HepG2 (cell line): ENCODE measurements around the gene SLTM. TPM values are rescaled to one million over a fixed set of nuclear protein-coding genes. Genes with fewer than 3 reads are reported as not detected.
A peak's percentile ranks its signal among the peaks of the same experiment; 100 is the strongest.
"Not testable (repeated sequence)": the region's sequence is repeated elsewhere in the genome, so short reads cannot be mapped to it uniquely, and the experiment has no call there.

Experiments used
- ATAC-seq: fragments of 200-7000 bp; cut with Tn5 transposase; 3 replicates; pipeline ENCODE4 v1.9.1; 2020; ENCODE audit warnings: mild to moderate bottlenecking, moderate library complexity
- BruUV-seq: library from RNA; stranded (reverse); fragments of 400-500 nt; replicated peaks from 2 replicates; lab custom pipeline; 2021; lab: Mats Ljungman, UMichigan
- CTCF ChIA-PET: fragments of 300-600 bp; formaldehyde crosslinking; extraction: SDS; loops from one replicate; lab custom pipeline; 2021; ENCODE audit warnings: low total read pairs, inconsistent platforms, low intra/inter-chr PET ratio; lab: Yijun Ruan, JAX
- POLR2A ChIA-PET: fragments of 350-600 bp; sonication (Branson Sonifier 250); formaldehyde crosslinking; loops from one replicate; lab custom pipeline; 2020; ENCODE audit warnings: antibody characterized with exemption, inconsistent platforms; lab: Yijun Ruan, JAX
- DNase-seq: peaks from one replicate; pipeline ENCODE4 v3.0.0-alpha.2; 2015; ENCODE audit warnings: low spot score
- FAIRE-seq: peaks from 3 replicates; lab custom pipeline; 2011; peaks lifted over from hg19 to GRCh38; lab: Jason Lieb, UNC
- H2AFZ ChIP-seq: one replicate; pipeline ENCODE4 v1.6.1; 2011; ENCODE audit warnings: low read length, inconsistent platforms
- H3K27ac ChIP-seq: fragments of 300-600 bp; 3 replicates; pipeline ENCODE4 v1.8.0; 2011; ENCODE audit warnings: mixed run types, mild to moderate bottlenecking, mixed read lengths, low read length, inconsistent platforms; ENCODE audit not compliant: insufficient read depth; ENCODE audit errors: extremely low read length
- H3K27me3 ChIP-seq, 2 experiments: fragments of 200-600 bp in 1 of 2; 2 replicates in 1 of 2; 3 replicates in 1 of 2; pipeline versions ENCODE4 v1.6.0 to v1.8.0; 2011; ENCODE audit warnings: low read length in 2 of 2, mild to moderate bottlenecking in 2 of 2, moderate library complexity in 2 of 2, inconsistent platforms in 1 of 2; ENCODE audit not compliant: insufficient read depth in 2 of 2, control insufficient read depth in 1 of 2
- H3K36me3 ChIP-seq, 2 experiments: fragments of 200-600 bp in 1 of 2; replicated peaks in 1 of 2; 2 replicates in 1 of 2; 3 replicates in 1 of 2; pipeline versions ENCODE4 v1.5.1 to v1.8.0; 2011; ENCODE audit warnings: low read length in 2 of 2, inconsistent platforms in 1 of 2; ENCODE audit not compliant: insufficient read depth in 2 of 2, control insufficient read depth in 1 of 2
- H3K4me1 ChIP-seq: 2 replicates; pipeline ENCODE4 v1.5.1; 2012; ENCODE audit warnings: low read length, inconsistent platforms; ENCODE audit not compliant: insufficient read depth
- H3K4me2 ChIP-seq: 2 replicates; pipeline ENCODE4 v1.6.0; 2011; ENCODE audit warnings: low read depth, low read length, inconsistent platforms
- H3K4me3 ChIP-seq, 3 experiments: fragments of 200-600 bp in 1 of 3; sonication (generic), shearing (Covaris generic) in 1 of 3; replicated peaks in 1 of 3; 2 replicates each; pipeline ENCODE4 v1.5.1; 2011 to 2016; ENCODE audit warnings: low read length in 3 of 3, inconsistent platforms in 2 of 3, low read depth in 2 of 3, mild to moderate bottlenecking in 2 of 3, control low read depth in 1 of 3, mixed read lengths in 1 of 3; ENCODE audit not compliant: insufficient read depth in 1 of 3
- H3K79me2 ChIP-seq: one replicate; pipeline ENCODE4 v1.6.1; 2011; ENCODE audit warnings: low read length, inconsistent platforms; ENCODE audit not compliant: insufficient read depth
- H3K9ac ChIP-seq: 2 replicates; pipeline ENCODE4 v1.6.0; 2011; ENCODE audit warnings: mild to moderate bottlenecking, low read depth, low read length, inconsistent platforms; ENCODE audit not compliant: insufficient read depth
- H3K9me3 ChIP-seq: 2 replicates; pipeline ENCODE4 v1.5.1; 2012; ENCODE audit warnings: mild to moderate bottlenecking, low read length
- H4K20me1 ChIP-seq: 2 replicates; pipeline ENCODE4 v1.6.0; 2011; ENCODE audit warnings: inconsistent platforms, mild to moderate bottlenecking, low read length, moderate library complexity; ENCODE audit not compliant: insufficient read depth
- ATF7 ChIP-seq, 2 experiments: fragments of 450-650 bp in 1 of 2; sonication (generic) in 1 of 2; formaldehyde crosslinking in 1 of 2; IDR thresholded peaks; 2 replicates each; pipeline versions ENCODE4 v1.4.0 to v1.6.1; 2016 to 2020; ENCODE audit warnings: antibody characterized with exemption in 1 of 2, mild to moderate bottlenecking in 1 of 2, missing genetic modification reagents in 1 of 2
- NR2F1 ChIP-seq, 2 experiments: fragments of 450-650 bp in 1 of 2; formaldehyde crosslinking in 1 of 2; IDR thresholded peaks; 2 replicates each; pipeline versions ENCODE4 v1.5.0 to v1.6.1; 2016 to 2020; ENCODE audit warnings: mild to moderate bottlenecking in 1 of 2, missing compliant biosample characterization in 1 of 2, missing genetic modification reagents in 1 of 2, moderate library complexity in 1 of 2
- SMC3 ChIP-seq: IDR thresholded peaks from 2 replicates; pipeline ENCODE4 v1.6.1; 2011; ENCODE audit warnings: low read length, improper control_type of control experiment
- STAG1 ChIP-seq: sonication (generic); formaldehyde crosslinking; IDR thresholded peaks from 2 replicates; pipeline ENCODE4 v1.4.0; 2020; ENCODE audit warnings: missing genetic modification reagents
- ZFP62 ChIP-seq: sonication (generic); formaldehyde crosslinking; IDR thresholded peaks from 2 replicates; pipeline ENCODE4 v1.4.0; 2020; ENCODE audit warnings: missing genetic modification reagents
- ZNF3 ChIP-seq: IDR thresholded peaks from 2 replicates; pipeline ENCODE4 v1.7.0; 2017; ENCODE audit warnings: inconsistent platforms
- ZNF562 ChIP-seq: sonication (generic); formaldehyde crosslinking; IDR thresholded peaks from 2 replicates; pipeline ENCODE4 v1.8.0; 2022; ENCODE audit warnings: missing genetic modification reagents, borderline replicate concordance
- WGBS: methylation state at CpG from one replicate; pipeline ENCODE4 v1.1.6; 2017; ENCODE audit warnings: low lambda C conversion rate; 5-methylcytosine and 5-hydroxymethylcytosine counted together
- in situ Hi-C: cut with HindIII; loops from 2 replicates; pipeline ENCODE4 v1.10.0; 2017; ENCODE audit warnings: low pct_unique_long_range_greater_than_20kb; ENCODE audit not compliant: extremely low pct_ligation_motif_present
- intact Hi-C: fragments of 100-400 bp; cut with micrococcal nuclease; formaldehyde crosslinking; loops from one replicate; pipeline ENCODE4 v1.10.0; 2022; ENCODE audit not compliant: unreplicated experiment
- polyA plus RNA-seq, 8 experiments: library from polyadenylated mRNA; depleted of rRNA in 3 of 8; stranded (reverse) in 7 of 8; unstranded in 1 of 8; fragments of >200 nt; fragmentation: Illumina TruSeq in 4 of 8; extraction: Trizol in 4 of 8; gene quantifications; 2 replicates each; pipeline versions ENCODE4 v1.2.1 to v1.2.3, GENCODE V29; 2011 to 2016; ENCODE audit warnings: low read depth in 4 of 8, missing spikeins in 1 of 8, mixed read lengths in 1 of 8; ENCODE audit not compliant: insufficient read depth in 1 of 8
- total RNA-seq, 5 experiments: library from RNA; depleted of rRNA; stranded (reverse); fragments of >200 nt; fragmentation: Illumina TruSeq; extraction: Trizol; gene quantifications; 2 replicates each; pipeline ENCODE4 v1.2.3, GENCODE V29; 2016; ENCODE audit warnings: low read depth in 1 of 5
- TF ChIP-seq, protein P1 (sequence below): sonication (generic); formaldehyde crosslinking; IDR thresholded peaks from 2 replicates; pipeline ENCODE4 v1.5.0; 2020; ENCODE audit warnings: mild to moderate bottlenecking, missing genetic modification reagents, moderate library complexity
- TF ChIP-seq, protein P2 (sequence below): sonication (generic); formaldehyde crosslinking; IDR thresholded peaks from 2 replicates; pipeline ENCODE4 v1.4.0; 2020; ENCODE audit warnings: missing genetic modification reagents

SLTM gene
- total and polyA plus RNA-seq, 2 of the 13 experiments (the other 11 are each of a cell fraction or from before 2014, with no cell fraction given): 22.0 to 64.2 TPM

DNA sequence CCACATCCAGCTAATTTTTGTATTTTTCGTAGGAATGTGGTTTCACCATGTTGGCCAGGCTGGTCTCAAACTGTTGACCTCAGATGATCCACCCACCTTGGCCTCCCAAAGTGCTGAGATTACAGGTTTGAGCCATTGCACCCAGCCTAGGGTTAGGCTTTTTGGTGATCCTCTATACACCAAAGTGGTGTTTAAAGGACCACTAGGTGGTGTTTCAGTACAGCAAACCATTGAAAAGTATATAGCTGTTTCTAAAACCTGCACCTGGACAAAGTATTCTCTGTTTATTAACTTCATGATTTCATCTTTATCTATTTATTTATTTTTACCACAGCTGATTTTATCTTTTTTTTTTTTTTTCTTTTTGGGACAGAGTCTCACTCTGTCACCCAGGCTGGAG is 94.0 kb downstream of the SLTM start:
- ChIA-PET CTCF (no interaction called here), POLR2A (no interaction called here)
- H3K36me3 ChIP-seq: no peaks in the 10 kb centered on the region
- 0 out of 2 replicates have a peak, but pooled peaks cover 2% of the 10 kb centered on the region for H4K20me1 ChIP-seq
- H3K79me2 ChIP-seq: no peaks in the 10 kb centered on the region
- H3K4me1 ChIP-seq: no peaks in the 10 kb centered on the region
- H2AFZ ChIP-seq: no peak overlapping the region
- no peaks in the 10 kb centered on the region for H3K27me3 ChIP-seq
- in situ Hi-C loops (no loop called here), intact Hi-C loops (no loop called here)
- DNase-seq (peak; percentile 24), ATAC-seq (peak; percentile 89), FAIRE-seq (peak; percentile 54)
- H3K4me2 ChIP-seq: no peak overlapping the region
- H3K9me3 ChIP-seq: no peaks in the 10 kb centered on the region
- WGBS: 57% methylated on average over 1 of the region's 1 CpG
- H3K9ac ChIP-seq: no peak overlapping the region
- no TSS peak for BruUV-seq
- H3K27ac ChIP-seq: no peak overlapping the region
- TF ChIP-seq, protein P1, sequence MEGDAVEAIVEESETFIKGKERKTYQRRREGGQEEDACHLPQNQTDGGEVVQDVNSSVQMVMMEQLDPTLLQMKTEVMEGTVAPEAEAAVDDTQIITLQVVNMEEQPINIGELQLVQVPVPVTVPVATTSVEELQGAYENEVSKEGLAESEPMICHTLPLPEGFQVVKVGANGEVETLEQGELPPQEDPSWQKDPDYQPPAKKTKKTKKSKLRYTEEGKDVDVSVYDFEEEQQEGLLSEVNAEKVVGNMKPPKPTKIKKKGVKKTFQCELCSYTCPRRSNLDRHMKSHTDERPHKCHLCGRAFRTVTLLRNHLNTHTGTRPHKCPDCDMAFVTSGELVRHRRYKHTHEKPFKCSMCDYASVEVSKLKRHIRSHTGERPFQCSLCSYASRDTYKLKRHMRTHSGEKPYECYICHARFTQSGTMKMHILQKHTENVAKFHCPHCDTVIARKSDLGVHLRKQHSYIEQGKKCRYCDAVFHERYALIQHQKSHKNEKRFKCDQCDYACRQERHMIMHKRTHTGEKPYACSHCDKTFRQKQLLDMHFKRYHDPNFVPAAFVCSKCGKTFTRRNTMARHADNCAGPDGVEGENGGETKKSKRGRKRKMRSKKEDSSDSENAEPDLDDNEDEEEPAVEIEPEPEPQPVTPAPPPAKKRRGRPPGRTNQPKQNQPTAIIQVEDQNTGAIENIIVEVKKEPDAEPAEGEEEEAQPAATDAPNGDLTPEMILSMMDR (CRISPR knock-in tag): peak; percentile 61
- TF ChIP-seq ZFP62 (CRISPR knock-in tag) (no peak), ATF7 (IDR thresholded peaks at IDR 0.05) (no peak), ATF7 (CRISPR knock-in tag; IDR thresholded peaks at IDR 0.05) (no peak), STAG1 (CRISPR knock-in tag) (peak; percentile 63), SMC3 (0 out of 2 replicates have a peak, but pooled peaks have one; percentile 2), ZNF3 (CRISPR knock-in tag) (no peak), ZNF562 (no peak), NR2F1 (CRISPR knock-in tag; IDR thresholded peaks at IDR 0.05) (no peak)
- TF ChIP-seq, protein P2, sequence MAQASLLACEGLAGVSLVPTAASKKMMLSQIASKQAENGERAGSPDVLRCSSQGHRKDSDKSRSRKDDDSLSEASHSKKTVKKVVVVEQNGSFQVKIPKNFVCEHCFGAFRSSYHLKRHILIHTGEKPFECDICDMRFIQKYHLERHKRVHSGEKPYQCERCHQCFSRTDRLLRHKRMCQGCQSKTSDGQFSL (CRISPR knock-in tag): no peak
- H3K4me3 ChIP-seq: no peak overlapping the region

DNA sequence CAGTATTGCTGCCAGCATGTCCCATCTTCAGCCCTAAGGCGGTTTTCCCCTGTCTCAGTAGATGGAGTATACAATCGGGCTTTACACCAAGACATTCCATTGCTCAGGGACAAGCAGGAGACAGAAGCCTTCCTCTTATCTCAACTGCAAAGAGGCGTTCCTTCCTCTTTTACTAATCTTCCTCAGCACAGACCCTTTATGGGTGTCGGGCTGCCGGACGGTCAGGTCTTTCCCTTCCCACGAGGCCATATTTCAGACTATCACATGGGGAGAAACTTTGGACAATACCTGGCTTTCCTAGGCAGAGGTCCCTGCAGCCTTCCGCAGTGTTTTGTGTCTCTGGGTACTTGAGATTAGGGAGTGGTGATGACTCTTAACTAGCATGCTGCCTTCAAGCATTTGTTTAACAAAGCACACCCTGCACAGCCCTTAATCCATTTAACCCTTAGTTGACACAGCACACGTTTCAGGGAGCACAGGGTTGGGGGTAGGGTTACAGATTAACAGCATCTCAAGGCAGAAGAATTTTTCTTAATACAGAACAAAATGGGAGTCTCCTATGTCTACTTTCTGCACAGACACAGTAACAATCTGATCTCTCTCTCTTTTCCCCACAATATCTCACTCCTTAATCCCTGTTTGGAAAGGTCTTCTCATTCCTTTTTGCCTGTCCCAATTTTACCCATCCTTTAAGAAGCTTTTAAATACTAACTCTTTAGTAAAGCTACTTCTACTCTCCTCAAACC is 99.6 kb downstream of the SLTM start:
- H2AFZ ChIP-seq, in situ Hi-C loops, H3K4me1 ChIP-seq, DNase-seq, H3K27me3 ChIP-seq, H3K4me2 ChIP-seq, H3K79me2 ChIP-seq, H3K9ac ChIP-seq, ATAC-seq, H3K27ac ChIP-seq, CTCF ChIA-PET, FAIRE-seq, H3K4me3 ChIP-seq, POLR2A ChIA-PET, H3K36me3 ChIP-seq, H3K9me3 ChIP-seq, intact Hi-C loops, H4K20me1 ChIP-seq: not testable (repeated sequence)
- BruUV-seq: TSS peak; percentile 35
- 93% methylated on average over 9 of the region's 9 CpGs for WGBS
